ENCODE measurements around the gene CLDN18. TPM values are rescaled to one million over a fixed set of nuclear protein-coding genes. Genes with fewer than 3 reads are reported as not detected.

Gene CLDN18
- total and polyA plus RNA-seq, 2 donors (not counting 3 experiments of a cell fraction or from before 2014, with no cell fraction given): not detected

GRCh38 chr3:137987723-137988122, 22.2 kb upstream of the CLDN18 start:
- Histone ChIP-seq H3K79me2 (ENCODE audit: control insufficient read depth, insufficient read depth, low read length) (no peaks in the 10 kb centered on the region), H3K4me3 (replicated peaks in 1 of 3; ENCODE audit: insufficient read depth in 1 of 3, low read depth in 1 of 3, low read length in 3 of 3) (no peak overlapping the region), H3K4me1 (ENCODE audit: control insufficient read depth, extremely low read depth, insufficient read depth, low read length) (no peaks in the 10 kb centered on the region), H3K4me2 (ENCODE audit: insufficient read depth, low read length) (no peak overlapping the region), H3K9me1 (replicated peaks; ENCODE audit: control insufficient read depth, extremely low read depth, insufficient read depth, low read length) (no peaks in the 10 kb centered on the region), H3K9ac (replicated peaks; ENCODE audit: extremely low read depth, insufficient read depth, low read length) (no peak overlapping the region), H3K27me3 (ENCODE audit: control insufficient read depth in 2 of 2, insufficient read depth in 2 of 2, low read length in 2 of 2) (no peaks in the 10 kb centered on the region), H4K20me1 (replicated peaks; ENCODE audit: control insufficient read depth, extremely low read depth, insufficient read depth, low read length) (no peaks in the 10 kb centered on the region), H3K27ac (ENCODE audit: insufficient read depth, low read depth, low read length) (no peak overlapping the region), H2AFZ (ENCODE audit: low read depth, low read length) (no peak overlapping the region), H3K9me3 (replicated peaks; ENCODE audit: control insufficient read depth, insufficient read depth, low read length) (no peaks in the 10 kb centered on the region), H3K36me3 (ENCODE audit: control insufficient read depth in 2 of 2, extremely low read depth in 1 of 2, insufficient read depth in 2 of 2, low read length in 2 of 2) (no peaks in the 10 kb centered on the region)
- POLR2A ChIA-PET: no interaction called here
- BruUV-seq (replicated peaks): no TSS peak
- intact Hi-C loops (cut with micrococcal nuclease) (no loop called here), dilution Hi-C loops (cut with MboI; ENCODE audit: extremely low pct_ligation_motif_present, low sequenced_read_pairs) (no loop called here)
- TF ChIP-seq POLR2AphosphoS5 (IDR thresholded peaks at IDR 0.05; ENCODE audit: insufficient read depth, low read depth, low read length) (no peak), FOS (IDR thresholded peaks at IDR 0.05; ENCODE audit: borderline replicate concordance, insufficient read depth, low read length) (no peak), MAX (IDR thresholded peaks at IDR 0.05; ENCODE audit: insufficient read depth, insufficient read length) (no peak), GATA2 (IDR thresholded peaks at IDR 0.05; ENCODE audit: insufficient read depth, insufficient read length, low read depth, low read length) (no peak), EZH2 (IDR thresholded peaks at IDR 0.05; ENCODE audit: borderline replicate concordance, low read depth, low read length, severe bottlenecking) (no peak), CTCF (IDR thresholded peaks at IDR 0.05; ENCODE audit: extremely low read depth in 1 of 2, insufficient read depth in 1 of 2, low read depth in 1 of 2, low read length in 2 of 2) (no peak), POLR2A (IDR thresholded peaks at IDR 0.05; ENCODE audit: low read depth, low read length) (no peak), MYC (IDR thresholded peaks at IDR 0.05; ENCODE audit: low read depth, low read length) (no peak), JUN (IDR thresholded peaks at IDR 0.05; ENCODE audit: borderline replicate concordance, insufficient read depth, insufficient read length, low read depth) (no peak)
- DNase-seq (ENCODE audit: low read depth, low spot score) (no peak), FAIRE-seq (no peak)
- CTCF ChIA-PET: no interaction called here
